K562 (cell line): ENCODE data around the gene RIMS3. TPM values are rescaled to one million over a fixed set of nuclear protein-coding genes. Genes with fewer than 3 reads are reported as not detected.

Experiments used
- CGGBP1 ChIP-seq: fragments of 250-450 bp; sonication (Bioruptor Pico); IDR thresholded peaks from 2 replicates; pipeline ENCODE4 v1.9.0; 2021; ENCODE audit warnings: mild to moderate bottlenecking
- ELK1 ChIP-seq: sonication (generic); formaldehyde crosslinking; IDR thresholded peaks from 2 replicates; pipeline ENCODE4 v1.8.1; 2022; ENCODE audit warnings: missing genetic modification reagents
- FOSL1 ChIP-seq: fragments of 200-800 bp; sonication (Bioruptor generic); conservative IDR thresholded peaks from 2 replicates; pipeline ENCODE4 v1.6.1; 2016; ENCODE audit warnings: missing genetic modification characterization, missing compliant biosample characterization
- HMGN3 ChIP-seq: IDR thresholded peaks from 2 replicates; pipeline ENCODE4 v1.6.1; 2011; ENCODE audit warnings: borderline replicate concordance, low read depth, mild to moderate bottlenecking, mixed read lengths, low read length; ENCODE audit not compliant: insufficient read length; ENCODE audit errors: extremely low read depth
- IRF2 ChIP-seq: sonication (generic); formaldehyde crosslinking; IDR thresholded peaks from 2 replicates; pipeline ENCODE4 v1.8.1; 2022; ENCODE audit warnings: mild to moderate bottlenecking, missing genetic modification reagents
- PML ChIP-seq: IDR thresholded peaks from 2 replicates; pipeline ENCODE4 v1.6.1; 2012; ENCODE audit warnings: low read length, inconsistent platforms
- POLR2A ChIP-seq: fragments of 450-650 bp; conservative IDR thresholded peaks from 2 replicates; pipeline ENCODE4 v1.6.1; 2016
- RUNX1 ChIP-seq: sonication (generic); IDR thresholded peaks from 2 replicates; pipeline ENCODE4 v1.6.1; 2016; ENCODE audit warnings: antibody characterized with exemption, low read depth
- SNIP1 ChIP-seq: fragments of 450-650 bp; IDR thresholded peaks from 2 replicates; pipeline ENCODE4 v1.7.1; 2017; ENCODE audit warnings: low read depth, mild to moderate bottlenecking
- TFAM ChIP-seq: fragments of 250-450 bp; sonication (Bioruptor Pico); conservative IDR thresholded peaks from 2 replicates; pipeline ENCODE4 v1.5.0; 2021; ENCODE audit warnings: mild to moderate bottlenecking, moderate library complexity
- ZNF354B ChIP-seq: fragments of 250-450 bp; sonication (Bioruptor Pico); IDR thresholded peaks from 2 replicates; pipeline ENCODE4 v1.4.0; 2020
- ZNF766 ChIP-seq: fragments of 200-800 bp; sonication (Bioruptor generic); conservative IDR thresholded peaks from 2 replicates; pipeline ENCODE4 v1.6.1; 2016; ENCODE audit warnings: missing genetic modification characterization, missing compliant biosample characterization
- ZNF778 ChIP-seq: fragments of 450-650 bp; formaldehyde crosslinking; IDR thresholded peaks from 2 replicates; pipeline ENCODE4 v1.4.0; 2020; ENCODE audit warnings: mild to moderate bottlenecking, moderate library complexity
- polyA plus RNA-seq, 8 experiments: library from polyadenylated mRNA; depleted of rRNA in 4 of 8; stranded (reverse) in 5 of 8; unstranded in 3 of 8; fragments of >200 nt; fragmentation: Nextera tagmentation in 2 of 8; fragmentation: Illumina TruSeq in 1 of 8; extraction: Ambion mirVana in 2 of 8; extraction: Trizol in 1 of 8; gene quantifications; 2 replicates each; pipeline versions ENCODE4 v1.2.1 to v1.2.3, GENCODE V29; 2011 to 2014; ENCODE audit warnings: inconsistent platforms in 1 of 8, missing spikeins in 1 of 8
- total RNA-seq, 7 experiments: library from RNA; depleted of rRNA in 6 of 7; stranded (reverse); fragments of >200 nt in 6 of 7; fragmentation: Illumina TruSeq in 2 of 7; extraction: Trizol in 2 of 7; gene quantifications; 2 replicates each; pipeline versions ENCODE4 v1.2.1 to v1.2.3, GENCODE V29; 2011 to 2021; ENCODE audit warnings: low replicate concordance in 1 of 7
- TF ChIP-seq, protein P1 (sequence below): fragments of 250-450 bp; sonication (Bioruptor Pico); IDR thresholded peaks from 2 replicates; pipeline ENCODE4 v1.4.0; 2020; ENCODE audit warnings: mild to moderate bottlenecking, moderate library complexity
- TF ChIP-seq, protein P2 (sequence below): sonication (generic); formaldehyde crosslinking; IDR thresholded peaks from 2 replicates; pipeline ENCODE4 v1.4.0; 2020; ENCODE audit warnings: mild to moderate bottlenecking, missing genetic modification reagents
- TF ChIP-seq, protein P3 (sequence below): sonication (generic); formaldehyde crosslinking; IDR thresholded peaks from 2 replicates; pipeline ENCODE4 v1.8.0; 2022; ENCODE audit warnings: mild to moderate bottlenecking, missing genetic modification reagents
- TF ChIP-seq, protein P4 (sequence below): fragments of 250-450 bp; sonication (Bioruptor Pico); IDR thresholded peaks from 2 replicates; pipeline ENCODE4 v1.4.0; 2020; ENCODE audit warnings: mild to moderate bottlenecking, moderate library complexity, borderline replicate concordance

RIMS3 gene
- total and polyA plus RNA-seq, 9 of the 15 experiments (the other 6 are each of a cell fraction or from before 2014, with no cell fraction given), result 0.06 to 1.2 (median 0.59) TPM

DNA sequence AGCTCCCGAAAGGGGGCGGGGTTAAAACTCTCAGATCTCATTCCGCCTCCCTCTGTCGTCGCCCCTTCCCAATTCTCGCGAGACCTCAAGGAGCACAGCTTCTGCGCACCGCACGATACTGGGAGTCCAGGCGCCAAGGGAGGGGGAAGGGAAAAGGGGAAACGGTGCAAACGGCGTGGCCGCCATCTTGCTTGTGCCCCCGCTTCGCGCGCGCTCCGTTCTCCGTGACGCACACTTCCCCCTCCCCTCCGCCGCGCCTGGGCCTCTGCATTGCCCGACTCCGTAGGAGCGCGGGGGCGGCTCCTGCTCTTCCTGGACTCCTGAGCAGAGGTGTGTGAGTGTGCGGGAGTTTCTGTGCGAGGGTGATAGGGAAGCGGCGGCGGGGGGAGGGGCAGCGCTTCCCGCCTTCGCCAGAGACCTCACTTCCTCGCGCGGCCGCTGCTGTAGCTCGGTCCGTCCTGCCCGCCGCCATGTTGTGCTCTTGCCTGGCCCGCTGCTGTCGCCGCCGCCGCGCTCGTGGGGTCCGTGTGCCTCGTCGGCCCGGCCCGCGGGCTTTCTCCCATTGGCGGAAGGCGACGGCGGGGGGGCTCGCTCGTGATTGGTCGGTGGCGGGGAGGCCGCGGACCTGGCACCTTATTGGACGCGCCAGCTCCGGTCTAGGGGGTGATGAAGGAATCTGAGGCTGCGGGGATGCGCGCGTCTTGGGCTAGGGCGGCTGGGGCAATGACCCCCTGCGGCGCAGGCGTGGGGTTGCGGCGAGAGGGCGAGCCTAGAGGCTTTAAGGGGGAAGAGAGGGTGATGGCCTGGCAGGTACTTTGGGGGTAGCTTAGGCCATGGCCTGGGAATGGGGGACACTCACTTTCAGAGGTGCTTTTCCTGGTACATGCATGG is 26.3 kb upstream of the RIMS3 start, which contains the start of gene NFYC (continued):
- TF ChIP-seq FOSL1 (tag), result peak; percentile 76
- peak; percentile 67 for TF ChIP-seq RUNX1
- TF ChIP-seq, protein P1, sequence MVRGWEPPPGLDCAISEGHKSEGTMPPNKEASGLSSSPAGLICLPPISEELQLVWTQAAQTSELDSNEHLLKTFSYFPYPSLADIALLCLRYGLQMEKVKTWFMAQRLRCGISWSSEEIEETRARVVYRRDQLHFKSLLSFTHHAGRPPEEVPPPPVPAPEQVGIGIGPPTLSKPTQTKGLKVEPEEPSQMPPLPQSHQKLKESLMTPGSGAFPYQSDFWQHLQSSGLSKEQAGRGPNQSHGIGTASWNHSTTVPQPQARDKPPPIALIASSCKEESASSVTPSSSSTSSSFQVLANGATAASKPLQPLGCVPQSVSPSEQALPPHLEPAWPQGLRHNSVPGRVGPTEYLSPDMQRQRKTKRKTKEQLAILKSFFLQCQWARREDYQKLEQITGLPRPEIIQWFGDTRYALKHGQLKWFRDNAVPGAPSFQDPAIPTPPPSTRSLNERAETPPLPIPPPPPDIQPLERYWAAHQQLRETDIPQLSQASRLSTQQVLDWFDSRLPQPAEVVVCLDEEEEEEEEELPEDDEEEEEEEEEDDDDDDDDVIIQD, result peak; percentile 84; the same call in 1 of the 2 replicates
- TF ChIP-seq ELK1 (CRISPR knock-in tag), result no peak
- TF ChIP-seq HMGN3, result no peak
- TF ChIP-seq, protein P2, sequence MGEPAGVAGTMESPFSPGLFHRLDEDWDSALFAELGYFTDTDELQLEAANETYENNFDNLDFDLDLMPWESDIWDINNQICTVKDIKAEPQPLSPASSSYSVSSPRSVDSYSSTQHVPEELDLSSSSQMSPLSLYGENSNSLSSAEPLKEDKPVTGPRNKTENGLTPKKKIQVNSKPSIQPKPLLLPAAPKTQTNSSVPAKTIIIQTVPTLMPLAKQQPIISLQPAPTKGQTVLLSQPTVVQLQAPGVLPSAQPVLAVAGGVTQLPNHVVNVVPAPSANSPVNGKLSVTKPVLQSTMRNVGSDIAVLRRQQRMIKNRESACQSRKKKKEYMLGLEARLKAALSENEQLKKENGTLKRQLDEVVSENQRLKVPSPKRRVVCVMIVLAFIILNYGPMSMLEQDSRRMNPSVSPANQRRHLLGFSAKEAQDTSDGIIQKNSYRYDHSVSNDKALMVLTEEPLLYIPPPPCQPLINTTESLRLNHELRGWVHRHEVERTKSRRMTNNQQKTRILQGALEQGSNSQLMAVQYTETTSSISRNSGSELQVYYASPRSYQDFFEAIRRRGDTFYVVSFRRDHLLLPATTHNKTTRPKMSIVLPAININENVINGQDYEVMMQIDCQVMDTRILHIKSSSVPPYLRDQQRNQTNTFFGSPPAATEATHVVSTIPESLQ (CRISPR knock-in tag), result peak; percentile 96; the same call in 1 of the 2 replicates
- no peak for TF ChIP-seq ZNF354B (CRISPR knock-in tag)
- no peak for TF ChIP-seq SNIP1
- TF ChIP-seq TFAM (CRISPR knock-in tag), result no peak
- TF ChIP-seq POLR2A, result peak; percentile 98
- TF ChIP-seq PML, result peak; percentile 84
- TF ChIP-seq IRF2 (CRISPR knock-in tag), result no peak
- TF ChIP-seq, protein P3, sequence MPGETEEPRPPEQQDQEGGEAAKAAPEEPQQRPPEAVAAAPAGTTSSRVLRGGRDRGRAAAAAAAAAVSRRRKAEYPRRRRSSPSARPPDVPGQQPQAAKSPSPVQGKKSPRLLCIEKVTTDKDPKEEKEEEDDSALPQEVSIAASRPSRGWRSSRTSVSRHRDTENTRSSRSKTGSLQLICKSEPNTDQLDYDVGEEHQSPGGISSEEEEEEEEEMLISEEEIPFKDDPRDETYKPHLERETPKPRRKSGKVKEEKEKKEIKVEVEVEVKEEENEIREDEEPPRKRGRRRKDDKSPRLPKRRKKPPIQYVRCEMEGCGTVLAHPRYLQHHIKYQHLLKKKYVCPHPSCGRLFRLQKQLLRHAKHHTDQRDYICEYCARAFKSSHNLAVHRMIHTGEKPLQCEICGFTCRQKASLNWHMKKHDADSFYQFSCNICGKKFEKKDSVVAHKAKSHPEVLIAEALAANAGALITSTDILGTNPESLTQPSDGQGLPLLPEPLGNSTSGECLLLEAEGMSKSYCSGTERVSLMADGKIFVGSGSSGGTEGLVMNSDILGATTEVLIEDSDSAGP (CRISPR knock-in tag), result peak; percentile 22
- peak; percentile 33; the same call in 1 of the 2 replicates for TF ChIP-seq ZNF766 (CRISPR knock-in tag)
- TF ChIP-seq ZNF778 (CRISPR knock-in tag), result no peak
- peak; percentile 49 for TF ChIP-seq CGGBP1
- TF ChIP-seq, protein P4, sequence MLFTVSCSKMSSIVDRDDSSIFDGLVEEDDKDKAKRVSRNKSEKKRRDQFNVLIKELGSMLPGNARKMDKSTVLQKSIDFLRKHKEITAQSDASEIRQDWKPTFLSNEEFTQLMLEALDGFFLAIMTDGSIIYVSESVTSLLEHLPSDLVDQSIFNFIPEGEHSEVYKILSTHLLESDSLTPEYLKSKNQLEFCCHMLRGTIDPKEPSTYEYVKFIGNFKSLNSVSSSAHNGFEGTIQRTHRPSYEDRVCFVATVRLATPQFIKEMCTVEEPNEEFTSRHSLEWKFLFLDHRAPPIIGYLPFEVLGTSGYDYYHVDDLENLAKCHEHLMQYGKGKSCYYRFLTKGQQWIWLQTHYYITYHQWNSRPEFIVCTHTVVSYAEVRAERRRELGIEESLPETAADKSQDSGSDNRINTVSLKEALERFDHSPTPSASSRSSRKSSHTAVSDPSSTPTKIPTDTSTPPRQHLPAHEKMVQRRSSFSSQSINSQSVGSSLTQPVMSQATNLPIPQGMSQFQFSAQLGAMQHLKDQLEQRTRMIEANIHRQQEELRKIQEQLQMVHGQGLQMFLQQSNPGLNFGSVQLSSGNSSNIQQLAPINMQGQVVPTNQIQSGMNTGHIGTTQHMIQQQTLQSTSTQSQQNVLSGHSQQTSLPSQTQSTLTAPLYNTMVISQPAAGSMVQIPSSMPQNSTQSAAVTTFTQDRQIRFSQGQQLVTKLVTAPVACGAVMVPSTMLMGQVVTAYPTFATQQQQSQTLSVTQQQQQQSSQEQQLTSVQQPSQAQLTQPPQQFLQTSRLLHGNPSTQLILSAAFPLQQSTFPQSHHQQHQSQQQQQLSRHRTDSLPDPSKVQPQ (CRISPR knock-in tag), result no peak
